OCI-LY1 (cell line): Measurements from ENCODE around the gene COL11A2.

Experiments
- H2AFZ ChIP-seq: fragments of 200-600 bp; sonication (generic), shearing (Covaris generic); 2 replicates; pipeline ENCODE4 v1.6.0; 2014; ENCODE audit warnings: antibody characterized with exemption, mild to moderate bottlenecking, low read length
- H3F3A ChIP-seq: fragments of 200-600 bp; sonication (generic), shearing (Covaris generic); 2 replicates; pipeline ENCODE4 v1.6.0; 2014; ENCODE audit warnings: mild to moderate bottlenecking, antibody characterized with exemption, low read length, moderate library complexity; ENCODE audit not compliant: insufficient read depth
- H3K27ac ChIP-seq: fragments of 200-600 bp; sonication (generic); 2 replicates; pipeline ENCODE4 v1.5.1; 2014; ENCODE audit warnings: low read length, mixed run types, mild to moderate bottlenecking, low read depth; ENCODE audit not compliant: poor library complexity, severe bottlenecking
- H3K27me3 ChIP-seq: fragments of 200-600 bp; sonication (generic); 2 replicates; pipeline ENCODE4 v1.6.0; 2014; ENCODE audit warnings: antibody characterized with exemption, mild to moderate bottlenecking, low read length, moderate library complexity; ENCODE audit not compliant: insufficient read depth
- H3K36me3 ChIP-seq: fragments of 200-600 bp; sonication (generic); 2 replicates; pipeline ENCODE4 v1.6.1; 2014; ENCODE audit warnings: mild to moderate bottlenecking, antibody characterized with exemption, low read length, moderate library complexity, mixed read lengths; ENCODE audit not compliant: insufficient read depth
- H3K4me1 ChIP-seq: fragments of 200-600 bp; sonication (generic); 2 replicates; pipeline ENCODE4 v1.5.1; 2014; ENCODE audit warnings: mild to moderate bottlenecking, low read length, moderate library complexity; ENCODE audit not compliant: insufficient read depth, severe bottlenecking
- H3K4me2 ChIP-seq: fragments of 200-600 bp; sonication (generic), shearing (Covaris generic); 2 replicates; pipeline ENCODE4 v1.6.1; 2014; ENCODE audit warnings: low read length
- H3K4me3 ChIP-seq: fragments of 200-600 bp; sonication (generic); 2 replicates; pipeline ENCODE4 v1.5.1; 2014; ENCODE audit warnings: low read length, low read depth, mild to moderate bottlenecking, mixed read lengths; ENCODE audit not compliant: poor library complexity, severe bottlenecking
- H3K79me2 ChIP-seq: fragments of 200-600 bp; shearing (Covaris generic); 2 replicates; pipeline ENCODE4 v1.6.1; 2016; ENCODE audit warnings: mixed run types, low read length, mixed read lengths; ENCODE audit not compliant: insufficient read depth
- H3K9ac ChIP-seq: fragments of 200-600 bp; sonication (generic), shearing (Covaris generic); 2 replicates; pipeline ENCODE4 v1.6.1; 2014; ENCODE audit warnings: mild to moderate bottlenecking, low read length, mixed read lengths
- H3K9me2 ChIP-seq: fragments of 200-600 bp; sonication (generic), shearing (Covaris generic); 2 replicates; pipeline ENCODE4 v1.6.1; 2014; ENCODE audit warnings: low read depth, mild to moderate bottlenecking, low read length, mixed read lengths
- H3K9me3 ChIP-seq: fragments of 200-600 bp; shearing (Covaris generic); 2 replicates; pipeline ENCODE4 v1.6.1; 2014; ENCODE audit warnings: low read length, mixed read lengths
- H4K20me1 ChIP-seq: fragments of 200-600 bp; sonication (generic), shearing (Covaris generic); 2 replicates; pipeline ENCODE4 v1.6.0; 2016; ENCODE audit warnings: mild to moderate bottlenecking, low read length; ENCODE audit not compliant: insufficient read depth
- CTCF ChIP-seq: fragments of 200-600 bp; sonication (generic), shearing (Covaris generic); IDR thresholded peaks from 2 replicates; pipeline ENCODE4 v1.5.1; 2017; ENCODE audit warnings: mild to moderate bottlenecking, antibody characterized with exemption, low read length, moderate library complexity, mixed read lengths
- EZH2 ChIP-seq: fragments of 200-600 bp; sonication (generic), shearing (Covaris generic); IDR thresholded peaks from 2 replicates; pipeline ENCODE4 v1.8.0; 2017; ENCODE audit warnings: borderline replicate concordance, mixed run types, mild to moderate bottlenecking, antibody characterized with exemption, low read length, moderate library complexity, mixed read lengths

COL11A2 gene

DNA sequence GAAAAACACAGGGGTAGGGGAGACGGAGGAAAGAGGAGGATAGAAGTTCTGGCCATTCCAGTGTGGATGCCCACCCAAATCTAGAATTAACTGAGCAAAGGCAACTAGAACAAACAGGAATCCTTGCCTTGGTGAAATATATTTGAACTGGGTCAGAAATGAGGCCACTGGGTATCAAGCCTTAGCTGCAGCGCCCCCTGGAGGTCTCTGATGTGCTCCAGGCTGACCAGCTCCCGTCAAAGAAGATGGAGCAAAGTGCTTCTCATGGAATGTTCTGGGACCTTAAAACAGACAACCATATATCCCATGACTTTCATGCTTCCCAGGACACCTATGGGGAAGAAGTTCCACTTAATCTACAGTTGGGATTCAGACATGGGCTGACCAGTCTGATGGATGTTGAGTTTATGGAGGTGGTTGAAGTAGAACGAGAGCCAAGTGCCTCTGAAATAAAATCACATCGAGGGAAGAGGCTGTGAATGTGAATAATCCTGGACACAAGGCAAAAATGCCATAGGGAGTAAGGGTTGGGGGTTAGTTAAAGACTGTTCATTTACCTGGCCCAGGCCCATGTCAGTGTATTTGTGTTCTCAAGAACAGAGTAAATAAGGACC lies 66.1 kb downstream of the COL11A2 start:
- Histone ChIP-seq H3K79me2 (no peaks in the 10 kb centered on the region), H2AFZ (no peak overlapping the region), H3K4me3 (no peak overlapping the region), H3K9me3 (peaks cover 14% of the 10 kb centered on the region), H3K36me3 (no peaks in the 10 kb centered on the region), H4K20me1 (no peaks in the 10 kb centered on the region), H3K27me3 (peaks cover 7% of the 10 kb centered on the region; the same call in 1 of the 2 replicates), H3K9ac (no peak overlapping the region), H3F3A (no peaks in the 10 kb centered on the region), H3K9me2 (no peaks in the 10 kb centered on the region), H3K4me2 (no peak overlapping the region), H3K4me1 (no peaks in the 10 kb centered on the region), H3K27ac (no peak overlapping the region)
- no peak for TF ChIP-seq EZH2
- TF ChIP-seq CTCF, result peak; percentile 81

- Histone ChIP-seq H3K4me2 (no peak overlapping the region), H3K4me1 (no peaks in the 10 kb centered on the region), H3K79me2 (no peaks in the 10 kb centered on the region), H3K27me3 (peaks cover 7% of the 10 kb centered on the region; the same call in 1 of the 2 replicates), H3F3A (no peaks in the 10 kb centered on the region), H3K9me3 (peaks cover 14% of the 10 kb centered on the region), H2AFZ (no peak overlapping the region), H4K20me1 (no peaks in the 10 kb centered on the region), H3K9me2 (no peaks in the 10 kb centered on the region), H3K9ac (no peak overlapping the region), H3K36me3 (no peaks in the 10 kb centered on the region), H3K27ac (no peak overlapping the region), H3K4me3 (no peak overlapping the region)
- no peak for TF ChIP-seq CTCF
- no peak for TF ChIP-seq EZH2
Observed at GRCh38 chr6:33124947-33125346, 67.3 kb downstream of the COL11A2 start.

GRCh38 chr6:33124525-33124901 lies 67.8 kb downstream of the COL11A2 start:
- Histone ChIP-seq H3F3A (no peaks in the 10 kb centered on the region), H3K9me3 (peaks cover 14% of the 10 kb centered on the region), H3K4me2 (no peak overlapping the region), H3K27me3 (peaks cover 7% of the 10 kb centered on the region; the same call in 1 of the 2 replicates), H2AFZ (no peak overlapping the region), H4K20me1 (no peaks in the 10 kb centered on the region), H3K79me2 (no peaks in the 10 kb centered on the region), H3K4me3 (no peak overlapping the region), H3K27ac (no peak overlapping the region), H3K9me2 (no peaks in the 10 kb centered on the region), H3K9ac (no peak overlapping the region), H3K4me1 (no peaks in the 10 kb centered on the region), H3K36me3 (no peaks in the 10 kb centered on the region)
- TF ChIP-seq EZH2 (no peak), CTCF (no peak)
